AG04449 (cell line): ENCODE results near the gene ARMC9.

Experiments used
- CTCF ChIA-PET: fragments of 350-600 bp; formaldehyde crosslinking; extraction: SDS; loops from one replicate; lab custom pipeline; 2021; ENCODE audit warnings: antibody characterized with exemption; lab: Yijun Ruan, JAX
- POLR2A ChIA-PET: fragments of 400-600, 350-600 bp; formaldehyde crosslinking; extraction: SDS; loops from one replicate; lab custom pipeline; 2020; ENCODE audit warnings: antibody characterized with exemption, inconsistent platforms; lab: Yijun Ruan, JAX
- DNase-seq: peaks from one replicate; pipeline ENCODE4 v3.0.0-alpha.2; 2010; ENCODE audit warnings: low read depth, low spot score
- H3K4me3 ChIP-seq: 2 replicates; pipeline ENCODE4 v1.5.1; 2011; ENCODE audit warnings: low read depth, mild to moderate bottlenecking, control low read depth, low read length
- TF ChIP-seq, protein P1 (sequence below): IDR thresholded peaks from one replicate; pipeline ENCODE4 v1.5.1; 2011; ENCODE audit warnings: mild to moderate bottlenecking, moderate library complexity, low read length, control low read depth, inconsistent platforms; ENCODE audit not compliant: insufficient read depth; ENCODE audit errors: missing control alignments

Gene ARMC9

DNA sequence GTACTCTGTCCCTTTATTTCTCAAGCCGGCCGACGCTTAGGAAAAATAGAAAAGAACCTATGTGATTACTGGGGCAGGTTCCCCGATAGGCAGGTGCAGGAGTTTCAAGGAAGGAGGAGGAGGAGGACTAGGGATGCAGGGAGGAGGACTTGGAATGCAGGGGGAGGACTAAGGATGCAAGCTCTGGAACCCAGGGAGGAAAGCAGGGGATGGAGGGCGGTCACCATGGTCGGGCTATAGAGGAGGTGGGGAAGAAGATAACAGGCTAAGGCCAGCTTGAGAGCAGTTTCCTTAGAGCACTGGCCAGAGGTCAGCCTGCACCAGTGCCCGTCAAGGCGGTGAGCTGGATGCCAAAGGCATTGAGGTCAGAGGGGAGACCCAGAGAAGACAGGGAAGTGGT lies 178.4 kb downstream of the ARMC9 start:
- no peak for DNase-seq
- CTCF ChIA-PET: no interaction called here
- TF ChIP-seq, protein P1, sequence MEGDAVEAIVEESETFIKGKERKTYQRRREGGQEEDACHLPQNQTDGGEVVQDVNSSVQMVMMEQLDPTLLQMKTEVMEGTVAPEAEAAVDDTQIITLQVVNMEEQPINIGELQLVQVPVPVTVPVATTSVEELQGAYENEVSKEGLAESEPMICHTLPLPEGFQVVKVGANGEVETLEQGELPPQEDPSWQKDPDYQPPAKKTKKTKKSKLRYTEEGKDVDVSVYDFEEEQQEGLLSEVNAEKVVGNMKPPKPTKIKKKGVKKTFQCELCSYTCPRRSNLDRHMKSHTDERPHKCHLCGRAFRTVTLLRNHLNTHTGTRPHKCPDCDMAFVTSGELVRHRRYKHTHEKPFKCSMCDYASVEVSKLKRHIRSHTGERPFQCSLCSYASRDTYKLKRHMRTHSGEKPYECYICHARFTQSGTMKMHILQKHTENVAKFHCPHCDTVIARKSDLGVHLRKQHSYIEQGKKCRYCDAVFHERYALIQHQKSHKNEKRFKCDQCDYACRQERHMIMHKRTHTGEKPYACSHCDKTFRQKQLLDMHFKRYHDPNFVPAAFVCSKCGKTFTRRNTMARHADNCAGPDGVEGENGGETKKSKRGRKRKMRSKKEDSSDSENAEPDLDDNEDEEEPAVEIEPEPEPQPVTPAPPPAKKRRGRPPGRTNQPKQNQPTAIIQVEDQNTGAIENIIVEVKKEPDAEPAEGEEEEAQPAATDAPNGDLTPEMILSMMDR: no peak
- POLR2A ChIA-PET: interaction anchor here (0.6 to 1.1 kb wide), 2 partner anchors 23 to 87 kb away, joined by 3 to 5 read pairs; partner anchors contain the start of gene NCL
- H3K4me3 ChIP-seq: no peak overlapping the region

DNA sequence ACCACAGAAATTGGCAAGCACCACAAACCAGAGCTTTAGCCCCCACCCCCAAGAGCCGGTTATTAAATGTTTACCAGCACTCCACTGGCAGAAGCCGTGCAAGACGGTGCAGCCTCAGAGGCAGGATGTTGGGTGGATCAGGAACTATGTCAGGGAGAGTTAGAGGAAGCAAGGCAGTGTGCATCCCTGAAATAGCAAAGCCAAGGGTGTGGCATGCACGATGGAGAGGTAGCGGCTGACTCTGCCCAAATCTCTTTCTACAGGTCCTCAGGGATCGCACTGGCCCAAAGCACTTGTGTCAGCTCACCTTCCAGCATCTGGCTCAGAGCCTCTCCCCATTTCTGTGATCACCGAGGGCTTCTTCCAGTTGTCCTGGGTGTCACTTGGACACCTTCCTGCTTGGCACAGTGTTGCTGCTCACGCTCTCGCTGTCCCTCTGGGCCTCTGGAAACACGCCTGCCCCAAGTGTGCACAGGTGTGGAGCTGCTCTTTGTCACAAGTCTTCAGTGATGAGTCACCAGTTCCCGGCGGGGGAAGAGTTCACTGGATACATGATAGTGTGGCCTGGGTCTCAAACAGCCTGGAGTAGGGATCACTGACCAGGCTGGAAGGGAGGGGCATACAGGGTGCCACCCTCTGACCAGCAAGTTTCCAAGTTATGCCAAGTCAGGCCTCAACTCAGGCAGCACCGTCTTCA lies 179.7 kb downstream of the ARMC9 start:
- no peak overlapping the region for H3K4me3 ChIP-seq
- DNase-seq: no peak
- TF ChIP-seq, protein P1: no peak
- POLR2A ChIA-PET: interaction anchor here (1.1 kb wide), 1 partner anchor 86 kb away, joined by 3 read pairs; the partner anchor contains the start of gene NCL
- CTCF ChIA-PET: no interaction called here

DNA sequence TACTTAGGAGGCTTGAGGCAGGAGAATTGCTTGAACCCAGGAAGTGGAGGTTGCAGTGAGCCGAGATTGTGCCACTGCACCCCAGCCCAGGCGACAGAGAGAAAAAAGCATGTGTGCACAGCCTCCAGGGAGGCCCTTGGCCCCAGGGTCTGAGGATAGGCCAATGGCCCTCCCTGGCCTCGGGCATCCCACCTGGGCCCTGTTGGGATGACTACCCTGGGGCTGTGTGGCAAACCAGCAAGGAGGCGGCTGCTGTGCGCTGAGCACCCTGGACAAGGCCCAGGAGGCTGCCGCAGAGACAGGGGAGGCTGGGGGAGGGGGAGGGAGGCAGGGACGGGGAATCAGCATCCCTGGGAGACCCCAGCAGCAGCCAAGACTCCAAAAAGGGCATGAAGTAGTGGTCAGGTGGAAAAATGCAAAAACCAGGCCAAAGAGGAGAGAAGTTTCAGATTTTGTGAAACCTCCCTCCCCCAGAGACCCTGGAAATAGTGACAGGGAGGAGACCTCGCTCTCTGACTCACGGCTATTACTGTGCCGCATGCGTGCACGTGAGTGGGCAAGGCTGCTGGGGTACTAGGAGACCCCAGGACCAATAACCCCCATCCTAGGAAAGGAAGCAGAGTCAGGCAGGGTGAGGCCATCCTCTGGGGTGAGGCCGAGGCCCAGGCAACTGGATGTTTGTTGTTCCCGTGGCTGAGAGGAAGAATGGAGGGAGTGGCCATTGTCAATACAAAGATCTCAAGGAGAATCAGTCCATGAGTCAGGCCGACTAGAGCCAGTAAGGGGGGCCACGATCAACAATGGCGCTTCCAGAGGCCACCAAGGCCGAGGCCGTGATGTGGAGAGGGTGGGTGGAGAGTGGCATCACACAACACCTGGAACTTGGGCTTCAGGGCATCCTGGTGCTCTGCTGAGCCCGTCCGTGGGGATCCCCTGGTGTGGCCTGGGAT lies 181.1 kb downstream of the ARMC9 start:
- TF ChIP-seq, protein P1: no peak
- no peak overlapping the region for H3K4me3 ChIP-seq
- POLR2A ChIA-PET: no interaction called here
- no peak for DNase-seq
- CTCF ChIA-PET: no interaction called here

DNA sequence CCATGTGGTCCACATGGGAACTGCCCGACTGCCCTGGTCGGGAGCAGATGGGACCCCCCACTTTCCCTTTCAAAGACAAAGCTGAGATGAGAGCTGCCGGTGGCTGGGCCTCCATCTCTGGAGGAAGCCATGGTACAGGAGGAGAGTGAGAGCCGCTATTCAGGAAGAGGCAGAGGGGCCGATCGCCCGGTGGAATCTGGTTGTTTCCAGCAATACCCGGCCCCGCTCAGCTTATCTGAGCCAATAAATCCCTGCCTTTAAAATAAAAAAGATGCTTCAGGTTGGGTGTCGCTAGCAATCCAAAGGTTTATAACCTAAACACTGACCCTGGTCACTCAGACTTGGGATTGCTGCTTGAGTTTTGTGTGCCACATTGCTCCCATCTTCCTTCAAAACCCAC lies 181.9 kb downstream of the ARMC9 start:
- CTCF ChIA-PET: no interaction called here
- no peak overlapping the region for H3K4me3 ChIP-seq
- TF ChIP-seq, protein P1: no peak
- POLR2A ChIA-PET: no interaction called here
- no peak for DNase-seq

DNA sequence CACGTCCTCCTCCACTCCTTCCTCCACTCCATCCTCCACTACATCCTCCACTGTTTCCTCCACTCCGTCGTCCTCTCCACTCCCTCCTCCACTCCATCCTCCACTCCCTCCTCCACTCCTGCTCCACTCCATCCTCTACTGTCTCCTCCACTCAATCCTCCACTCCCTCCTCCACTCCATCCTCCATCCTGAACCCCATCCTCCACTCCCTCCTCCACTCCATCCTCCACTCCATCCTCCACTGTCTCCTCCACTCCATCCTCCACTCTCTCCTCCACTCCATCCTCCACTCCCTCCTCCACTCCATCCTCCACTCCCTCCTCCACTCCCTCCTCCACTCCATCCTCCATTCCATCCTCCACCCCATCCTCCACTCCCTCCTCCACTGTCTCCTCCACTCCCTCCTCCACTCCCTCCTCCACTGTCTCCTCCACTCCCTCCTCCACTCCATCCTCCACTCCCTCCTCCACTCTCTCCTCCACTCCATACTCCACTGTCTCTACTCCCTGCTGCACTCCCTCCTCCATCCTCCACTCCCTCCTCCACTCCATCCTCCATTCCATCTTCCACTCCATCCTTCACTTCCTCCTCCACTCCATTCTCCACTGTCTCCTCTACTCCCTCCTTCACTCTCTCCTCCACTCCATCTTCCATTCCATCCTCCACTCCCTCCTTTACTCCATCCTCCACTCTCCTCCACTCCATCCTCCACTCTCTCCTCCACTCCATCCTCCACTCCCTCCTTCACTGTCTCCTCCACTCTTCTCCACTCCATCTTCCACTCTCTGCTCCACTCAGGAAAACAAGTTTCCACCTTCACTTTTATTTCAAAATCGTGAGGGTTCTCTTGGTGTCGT lies 182.8 kb downstream of the ARMC9 start:
- CTCF ChIA-PET: no interaction called here
- DNase-seq: no peak
- POLR2A ChIA-PET: no interaction called here
- H3K4me3 ChIP-seq: no peak overlapping the region
- TF ChIP-seq, protein P1: no peak
